B cell (primary cell): ENCODE measurements around the gene PGR. TPM values are rescaled to one million over a fixed set of nuclear protein-coding genes. Genes with fewer than 3 reads are reported as not detected.
"Not testable (repeated sequence)": the region's sequence is repeated elsewhere in the genome, so short reads cannot be mapped to it uniquely, and the experiment has no call there.

Experiments used
- ATAC-seq: fragments of 200-7000 bp; cut with Tn5 transposase; one replicate; pipeline ENCODE4 v1.10.0; 2021; ENCODE audit warnings: low read depth, mild to moderate bottlenecking, moderate number of reproducible peaks, moderate library complexity
- CTCF ChIA-PET: fragments of 350-600 bp; sonication (Branson Sonifier 250); formaldehyde crosslinking; loops from one replicate; lab custom pipeline; 2021; ENCODE audit warnings: antibody characterized with exemption, inconsistent platforms; lab: Charles Lee
- POLR2A ChIA-PET: fragments of 350-600 bp; sonication (Branson Sonifier 250); formaldehyde crosslinking; loops from one replicate; lab custom pipeline; 2021; ENCODE audit warnings: antibody characterized with exemption; lab: Charles Lee
- DNase-seq: peaks from one replicate; pipeline ENCODE4 v3.0.0; 2013
- H2AFZ ChIP-seq: 2 replicates; pipeline ENCODE4 v1.6.1; 2012; ENCODE audit warnings: mild to moderate bottlenecking, low read depth, low read length; ENCODE audit not compliant: insufficient read depth, poor library complexity, severe bottlenecking
- H3K27ac ChIP-seq, 2 donors: 1 replicate in 1 of 2; 2 replicates in 1 of 2; pipeline ENCODE4 v1.5.1; 2012 to 2013; ENCODE audit warnings: low read length in 2 of 2, mild to moderate bottlenecking in 2 of 2, moderate library complexity in 1 of 2
- H3K27me3 ChIP-seq, 4 experiments: fragments of 200-600 bp in 1 of 4; sonication (generic) in 1 of 4; replicated peaks in 1 of 4; 1 replicate in 2 of 4; 2 replicates in 2 of 4; pipeline versions ENCODE4 v1.6.1 to v1.7.0; 2013 to 2016; ENCODE audit warnings: low read length in 3 of 4, mild to moderate bottlenecking in 2 of 4, mixed read lengths in 1 of 4, moderate library complexity in 1 of 4; ENCODE audit not compliant: insufficient read depth in 4 of 4, control insufficient read depth in 3 of 4; ENCODE audit errors: control extremely low read depth in 1 of 4
- H3K36me3 ChIP-seq, 2 experiments: replicated peaks in 1 of 2; 1 replicate in 1 of 2; 2 replicates in 1 of 2; pipeline versions ENCODE4 v1.6.1 to v1.7.1; 2013; ENCODE audit warnings: low read length in 1 of 2; ENCODE audit not compliant: insufficient read depth in 2 of 2, control insufficient read depth in 1 of 2; ENCODE audit errors: control extremely low read depth in 1 of 2, extremely low read depth in 1 of 2
- H3K4me1 ChIP-seq, 2 donors: fragments of 200-600 bp in 1 of 2; sonication (generic) in 1 of 2; 1 replicate in 1 of 2; 2 replicates in 1 of 2; pipeline versions ENCODE4 v1.5.1 to v1.6.1; 2013 to 2017; ENCODE audit warnings: low read length in 2 of 2; ENCODE audit not compliant: control insufficient read depth in 2 of 2, insufficient read depth in 2 of 2
- H3K4me2 ChIP-seq: replicated peaks from 2 replicates; pipeline ENCODE3; 2012; ENCODE audit warnings: mild to moderate bottlenecking, low read depth, low read length; ENCODE audit not compliant: poor library complexity, severe bottlenecking
- H3K4me3 ChIP-seq, 5 experiments: fragments of 200-600 bp in 1 of 5; sonication (generic) in 1 of 5; 1 replicate in 3 of 5; 2 replicates in 2 of 5; pipeline versions ENCODE4 v1.5.1 to v1.7.0; 2011 to 2016; ENCODE audit warnings: low read length in 4 of 5, mild to moderate bottlenecking in 4 of 5, low read depth in 2 of 5, control low read depth in 1 of 5, moderate library complexity in 1 of 5; ENCODE audit not compliant: insufficient read depth in 1 of 5; ENCODE audit errors: control extremely low read depth in 1 of 5, extremely low read depth in 1 of 5
- H3K79me2 ChIP-seq: fragments of 200-600 bp; sonication (generic); one replicate; pipeline ENCODE4 v1.6.0; 2016; ENCODE audit warnings: low read length; ENCODE audit not compliant: control insufficient read depth, insufficient read depth
- H3K9ac ChIP-seq: fragments of 200-600 bp; sonication (generic); 2 replicates; pipeline ENCODE4 v1.6.1; 2017; ENCODE audit warnings: mild to moderate bottlenecking, low read length, moderate library complexity
- H3K9me3 ChIP-seq, 3 donors: one replicate each; pipeline versions ENCODE4 v1.6.1 to v1.7.1; 2013; ENCODE audit warnings: low read length in 2 of 3; ENCODE audit not compliant: control insufficient read depth in 2 of 3, insufficient read depth in 1 of 3; ENCODE audit errors: control extremely low read depth in 1 of 3
- H4K20me1 ChIP-seq: 2 replicates; pipeline ENCODE4 v1.6.0; 2012; ENCODE audit warnings: mild to moderate bottlenecking, low read length; ENCODE audit not compliant: insufficient read depth, control insufficient read depth, poor library complexity, severe bottlenecking
- H3K27ac Mint-ChIP-seq: one replicate; pipeline ENCODE4 v1.8.0; 2021; ENCODE audit warnings: mixed read lengths
- H3K27me3 Mint-ChIP-seq: one replicate; pipeline ENCODE4 v1.8.0; 2021; ENCODE audit warnings: mixed read lengths
- H3K4me1 Mint-ChIP-seq: one replicate; pipeline ENCODE4 v1.8.0; 2021; ENCODE audit warnings: mixed read lengths
- H3K4me3 Mint-ChIP-seq: one replicate; pipeline ENCODE4 v1.8.0; 2021; ENCODE audit warnings: mixed read lengths
- H3K9me3 Mint-ChIP-seq: one replicate; pipeline ENCODE4 v1.8.0; 2022; ENCODE audit warnings: mixed read lengths; ENCODE audit not compliant: insufficient read depth
- CTCF ChIP-seq: fragments of 200-600 bp; IDR thresholded peaks from one replicate; pipeline ENCODE4 v1.8.0; 2022; ENCODE audit warnings: antibody characterized with exemption, mild to moderate bottlenecking
- EZH2 ChIP-seq: IDR thresholded peaks from 2 replicates; pipeline ENCODE4 v1.6.1; 2012; ENCODE audit warnings: borderline replicate concordance, low read depth, mild to moderate bottlenecking, moderate library complexity, low read length; ENCODE audit not compliant: insufficient read depth, poor library complexity, severe bottlenecking
- intact Hi-C: fragments of 100-400 bp; cut with micrococcal nuclease; formaldehyde crosslinking; loops from one replicate; pipeline ENCODE4 v1.10.0; 2022
- polyA plus RNA-seq: library from polyadenylated mRNA; depleted of rRNA; stranded (reverse); fragments of >200 nt; gene quantifications from 2 replicates; pipeline ENCODE4 v1.2.3, GENCODE V29; 2012
- total RNA-seq, 2 donors: library from RNA; stranded (reverse); fragments of 120-200 nt in 1 of 2; gene quantifications; 1 replicate in 1 of 2; 2 replicates in 1 of 2; pipeline versions ENCODE4 v1.2.3 to v1.2.4, GENCODE V29; 2013 to 2022

The PGR gene
- total and polyA plus RNA-seq, 2 donors (not counting 1 experiment from before 2014, with no cell fraction given) = not detected

- Histone ChIP-seq H2AFZ (no peak overlapping the region), H3K9me3 (no peaks in the 10 kb centered on the region), H3K9ac (no peak overlapping the region), H3K4me3 (no peak overlapping the region), H3K36me3 (no peaks in the 10 kb centered on the region), H3K27ac (no peak overlapping the region), H3K4me2 (no peak overlapping the region), H3K4me1 (peaks cover 13 to 14% of the 10 kb centered on the region in 2 donors), H3K27me3 (peaks cover 0 to 3% (median under 1%) of the 10 kb centered on the region in 4 experiments), H4K20me1 (no peaks in the 10 kb centered on the region), H3K79me2 (no peaks in the 10 kb centered on the region)
- Mint-ChIP-seq H3K27ac (no peak overlapping the region), H3K4me3 (no peak overlapping the region), H3K4me1 (peaks cover 9% of the 10 kb centered on the region), H3K27me3 (no peaks in the 10 kb centered on the region), H3K9me3 (no peaks in the 10 kb centered on the region)
- no peak for TF ChIP-seq EZH2
- no peak for TF ChIP-seq CTCF
- no peak for DNase-seq
- no peak for ATAC-seq
- CTCF ChIA-PET = no interaction called here
- POLR2A ChIA-PET = no interaction called here
- intact Hi-C loops = no loop called here
These were observed 114.9 kb downstream of the PGR start for GRCh38 chr11:101014600-101015285.

GRCh38 chr11:101013702-101014101 is 115.9 kb downstream of the PGR start:
- DNase-seq, H3K4me3 ChIP-seq, H3K27ac ChIP-seq, H3K27me3 Mint-ChIP-seq, H3K9me3 ChIP-seq, H3K9ac ChIP-seq, H4K20me1 ChIP-seq, ATAC-seq, H3K4me2 ChIP-seq, CTCF ChIA-PET, H2AFZ ChIP-seq, H3K27ac Mint-ChIP-seq, H3K27me3 ChIP-seq, H3K9me3 Mint-ChIP-seq, intact Hi-C loops, H3K36me3 ChIP-seq, H3K79me2 ChIP-seq, H3K4me3 Mint-ChIP-seq, POLR2A ChIA-PET: not testable (repeated sequence)
- H3K4me1 Mint-ChIP-seq = peaks cover 20% of the 10 kb centered on the region
- peaks cover 23 to 24% of the 10 kb centered on the region in 2 donors for H3K4me1 ChIP-seq
